ENCODE data around the gene IL17B. TPM values are rescaled to one million over a fixed set of nuclear protein-coding genes. Genes with fewer than 3 reads are reported as not detected.

The IL17B gene
- total RNA-seq, 2 experiments from 2014 or later, result not detected

DNA sequence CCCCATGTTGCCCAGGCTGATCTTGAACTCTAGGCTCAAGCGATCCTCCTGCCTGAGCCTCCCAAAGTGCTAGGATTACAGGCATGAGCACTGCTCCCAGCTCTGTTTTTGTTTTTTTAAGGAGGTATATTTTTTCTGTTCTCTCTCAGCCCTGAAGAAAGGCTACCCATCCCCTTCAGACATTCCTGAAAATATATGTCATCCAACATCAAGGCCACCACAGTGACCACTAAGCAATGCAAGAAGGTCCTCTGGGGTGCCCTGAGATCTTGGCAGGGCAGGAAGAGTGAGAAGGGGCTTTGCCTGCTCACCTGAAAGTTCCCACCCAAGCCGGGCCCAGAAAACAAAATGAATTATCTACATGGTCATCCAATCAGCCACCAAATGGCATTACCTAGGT lies 47.8 kb upstream of the IL17B start:
- no peak for DNase-seq (ENCODE audit: low spot score)
- no TSS peak for BruUV-seq (replicated peaks)
- H4K20me1 ChIP-seq (ENCODE audit: insufficient read depth, low read length), result no peaks in the 10 kb centered on the region
- no peaks in the 10 kb centered on the region for H3K9me3 ChIP-seq (ENCODE audit: low read length)
- H2AFZ ChIP-seq (ENCODE audit: low read length), result no peak overlapping the region
- H3K4me2 ChIP-seq (ENCODE audit: low read length), result no peak overlapping the region
- no peak overlapping the region for H3K4me3 ChIP-seq (ENCODE audit: low read depth, low read length, poor library complexity, severe bottlenecking)
- no peaks in the 10 kb centered on the region for H3K79me2 ChIP-seq (ENCODE audit: insufficient read depth, low read depth, low read length)
- H3K27ac ChIP-seq (ENCODE audit: low read depth, low read length, poor library complexity, severe bottlenecking), result no peak overlapping the region
- H3K9me2 ChIP-seq (ENCODE audit: insufficient read depth, low read length), result no peaks in the 10 kb centered on the region
- H3K36me3 ChIP-seq (ENCODE audit: insufficient read depth, low read length), result no peaks in the 10 kb centered on the region
- intact Hi-C loops (cut with micrococcal nuclease; ENCODE audit: unreplicated experiment), result no loop called here
- H3K4me1 ChIP-seq (ENCODE audit: insufficient read depth, low read length, poor library complexity, severe bottlenecking), result peaks cover 10% of the 10 kb centered on the region
- TF ChIP-seq, protein P1, sequence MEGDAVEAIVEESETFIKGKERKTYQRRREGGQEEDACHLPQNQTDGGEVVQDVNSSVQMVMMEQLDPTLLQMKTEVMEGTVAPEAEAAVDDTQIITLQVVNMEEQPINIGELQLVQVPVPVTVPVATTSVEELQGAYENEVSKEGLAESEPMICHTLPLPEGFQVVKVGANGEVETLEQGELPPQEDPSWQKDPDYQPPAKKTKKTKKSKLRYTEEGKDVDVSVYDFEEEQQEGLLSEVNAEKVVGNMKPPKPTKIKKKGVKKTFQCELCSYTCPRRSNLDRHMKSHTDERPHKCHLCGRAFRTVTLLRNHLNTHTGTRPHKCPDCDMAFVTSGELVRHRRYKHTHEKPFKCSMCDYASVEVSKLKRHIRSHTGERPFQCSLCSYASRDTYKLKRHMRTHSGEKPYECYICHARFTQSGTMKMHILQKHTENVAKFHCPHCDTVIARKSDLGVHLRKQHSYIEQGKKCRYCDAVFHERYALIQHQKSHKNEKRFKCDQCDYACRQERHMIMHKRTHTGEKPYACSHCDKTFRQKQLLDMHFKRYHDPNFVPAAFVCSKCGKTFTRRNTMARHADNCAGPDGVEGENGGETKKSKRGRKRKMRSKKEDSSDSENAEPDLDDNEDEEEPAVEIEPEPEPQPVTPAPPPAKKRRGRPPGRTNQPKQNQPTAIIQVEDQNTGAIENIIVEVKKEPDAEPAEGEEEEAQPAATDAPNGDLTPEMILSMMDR (conservative IDR thresholded peaks at IDR 0.05; ENCODE audit: low read length), result no peak
- TF ChIP-seq EZH2phosphoT487 (IDR thresholded peaks at IDR 0.05; ENCODE audit: borderline replicate concordance, low read depth, low read length), result no peak
- CTCF ChIA-PET (ENCODE audit: unreplicated experiment), result no interaction called here
- POLR2A ChIA-PET, result no interaction called here

DNA sequence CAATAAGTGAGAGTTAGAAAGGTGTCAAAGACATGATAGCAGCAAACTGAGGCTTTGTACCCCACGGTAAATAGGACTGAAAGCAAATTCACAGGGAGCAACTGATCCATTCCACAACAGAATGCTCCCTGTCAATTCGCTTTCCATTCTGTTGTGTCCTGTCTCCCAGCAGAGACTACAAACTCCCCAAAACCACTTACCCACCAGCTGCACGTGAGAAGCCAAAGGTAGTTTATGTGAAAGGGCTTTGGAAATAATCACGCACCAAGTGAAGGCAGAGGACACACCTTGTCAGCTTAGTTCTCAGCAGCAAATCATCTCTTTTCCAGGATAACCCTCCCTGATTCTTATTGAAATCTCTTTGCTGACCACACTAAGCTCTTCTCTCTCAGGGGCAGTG lies 46.6 kb upstream of the IL17B start:
- intact Hi-C loops (cut with micrococcal nuclease; ENCODE audit: unreplicated experiment), result no loop called here
- Histone ChIP-seq H3K4me3 (ENCODE audit: low read depth, low read length, poor library complexity, severe bottlenecking) (no peak overlapping the region), H3K4me2 (ENCODE audit: low read length) (no peak overlapping the region), H3K36me3 (ENCODE audit: insufficient read depth, low read length) (no peaks in the 10 kb centered on the region), H3K9me3 (ENCODE audit: low read length) (no peaks in the 10 kb centered on the region), H3K4me1 (ENCODE audit: insufficient read depth, low read length, poor library complexity, severe bottlenecking) (peaks cover 10% of the 10 kb centered on the region), H3K79me2 (ENCODE audit: insufficient read depth, low read depth, low read length) (no peaks in the 10 kb centered on the region), H2AFZ (ENCODE audit: low read length) (no peak overlapping the region), H3K27ac (ENCODE audit: low read depth, low read length, poor library complexity, severe bottlenecking) (no peak overlapping the region), H4K20me1 (ENCODE audit: insufficient read depth, low read length) (no peaks in the 10 kb centered on the region), H3K9me2 (ENCODE audit: insufficient read depth, low read length) (no peaks in the 10 kb centered on the region)
- POLR2A ChIA-PET, result interaction anchor here (0.6 to 1.3 kb wide), 3 partner anchors 14 to 139 kb away, joined by 3 to 5 read pairs (median 3); no protein-coding TSS in a partner anchor
- TF ChIP-seq EZH2phosphoT487 (IDR thresholded peaks at IDR 0.05; ENCODE audit: borderline replicate concordance, low read depth, low read length), result no peak
- TF ChIP-seq, protein P1 (conservative IDR thresholded peaks at IDR 0.05; ENCODE audit: low read length), result no peak
- no peak for DNase-seq (ENCODE audit: low spot score)
- no TSS peak for BruUV-seq (replicated peaks)
- CTCF ChIA-PET (ENCODE audit: unreplicated experiment), result no interaction called here

DNA sequence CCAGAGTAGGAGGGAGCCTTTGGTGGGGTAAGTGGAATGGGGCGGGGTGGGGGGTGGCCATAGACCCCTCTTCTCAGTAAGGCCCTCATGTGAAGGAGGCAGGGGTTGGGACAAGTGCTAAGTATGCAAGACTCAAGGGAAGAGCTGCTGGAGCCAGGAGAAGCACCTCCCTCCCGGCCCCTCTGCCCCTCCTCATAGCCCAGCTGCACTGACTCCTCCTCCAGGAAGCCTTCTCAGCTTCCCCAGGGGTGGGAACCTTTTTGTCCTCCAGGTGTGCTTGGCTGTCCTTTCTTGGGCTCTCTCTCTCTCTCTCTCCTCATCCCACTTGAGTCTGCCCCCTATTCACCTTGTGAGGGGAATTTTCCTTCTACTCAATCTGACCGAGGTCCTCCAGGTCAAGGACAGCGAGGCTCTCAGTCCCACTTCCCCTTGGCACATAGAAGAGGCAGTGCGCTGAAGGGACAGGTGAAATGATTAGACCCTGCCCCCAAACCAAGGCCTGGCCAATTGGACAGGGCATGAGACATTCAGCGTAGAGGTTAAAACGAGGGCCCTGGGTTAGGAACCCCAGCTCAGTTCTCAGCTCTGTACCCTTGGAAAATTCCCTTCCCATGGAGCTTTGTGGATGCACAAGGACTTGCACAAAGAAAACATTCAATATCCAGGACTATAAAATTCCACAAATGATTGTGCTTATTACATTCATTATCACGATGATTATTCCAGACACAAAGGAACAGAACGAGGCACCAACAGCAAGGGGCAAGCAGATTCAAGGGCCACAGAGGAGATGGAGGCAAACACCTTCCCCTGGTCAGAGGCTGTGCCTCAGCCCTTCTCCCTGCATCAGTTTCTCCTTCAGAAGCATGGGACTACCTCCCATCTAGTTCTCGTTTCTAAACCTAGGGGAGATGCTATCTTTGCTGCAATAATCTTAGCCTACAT lies 45.6 kb upstream of the IL17B start:
- H4K20me1 ChIP-seq (ENCODE audit: insufficient read depth, low read length), result no peaks in the 10 kb centered on the region
- TF ChIP-seq, protein P1 (conservative IDR thresholded peaks at IDR 0.05; ENCODE audit: low read length), result no peak
- no peak for TF ChIP-seq EZH2phosphoT487 (IDR thresholded peaks at IDR 0.05; ENCODE audit: borderline replicate concordance, low read depth, low read length)
- no peak overlapping the region for H2AFZ ChIP-seq (ENCODE audit: low read length)
- H3K9me3 ChIP-seq (ENCODE audit: low read length), result no peaks in the 10 kb centered on the region
- no peak for DNase-seq (ENCODE audit: low spot score)
- intact Hi-C loops (cut with micrococcal nuclease; ENCODE audit: unreplicated experiment), result no loop called here
- no peaks in the 10 kb centered on the region for H3K79me2 ChIP-seq (ENCODE audit: insufficient read depth, low read depth, low read length)
- no peak overlapping the region for H3K27ac ChIP-seq (ENCODE audit: low read depth, low read length, poor library complexity, severe bottlenecking)
- H3K36me3 ChIP-seq (ENCODE audit: insufficient read depth, low read length), result no peaks in the 10 kb centered on the region
- no peak overlapping the region for H3K4me3 ChIP-seq (ENCODE audit: low read depth, low read length, poor library complexity, severe bottlenecking)
- H3K4me1 ChIP-seq (ENCODE audit: insufficient read depth, low read length, poor library complexity, severe bottlenecking), result no peaks in the 10 kb centered on the region
- POLR2A ChIA-PET, result interaction anchor here (1.3 kb wide), 1 partner anchor 15 kb away, joined by 5 read pairs; no protein-coding TSS in a partner anchor
- CTCF ChIA-PET (ENCODE audit: unreplicated experiment), result interaction anchor here (0.6 kb wide), 1 partner anchor 100 kb away, joined by 3 read pairs; no protein-coding TSS in a partner anchor
- BruUV-seq (replicated peaks), result no TSS peak
- H3K4me2 ChIP-seq (ENCODE audit: low read length), result no peak overlapping the region
- no peaks in the 10 kb centered on the region for H3K9me2 ChIP-seq (ENCODE audit: insufficient read depth, low read length)

Measured in OCI-LY7 (cell line).